ENCODE measurements around the gene LAPTM5. TPM values are rescaled to one million over a fixed set of nuclear protein-coding genes. Genes with fewer than 3 reads are reported as not detected.

The LAPTM5 gene
- total RNA-seq, 1 experiment from 2014 or later, result not detected

DNA sequence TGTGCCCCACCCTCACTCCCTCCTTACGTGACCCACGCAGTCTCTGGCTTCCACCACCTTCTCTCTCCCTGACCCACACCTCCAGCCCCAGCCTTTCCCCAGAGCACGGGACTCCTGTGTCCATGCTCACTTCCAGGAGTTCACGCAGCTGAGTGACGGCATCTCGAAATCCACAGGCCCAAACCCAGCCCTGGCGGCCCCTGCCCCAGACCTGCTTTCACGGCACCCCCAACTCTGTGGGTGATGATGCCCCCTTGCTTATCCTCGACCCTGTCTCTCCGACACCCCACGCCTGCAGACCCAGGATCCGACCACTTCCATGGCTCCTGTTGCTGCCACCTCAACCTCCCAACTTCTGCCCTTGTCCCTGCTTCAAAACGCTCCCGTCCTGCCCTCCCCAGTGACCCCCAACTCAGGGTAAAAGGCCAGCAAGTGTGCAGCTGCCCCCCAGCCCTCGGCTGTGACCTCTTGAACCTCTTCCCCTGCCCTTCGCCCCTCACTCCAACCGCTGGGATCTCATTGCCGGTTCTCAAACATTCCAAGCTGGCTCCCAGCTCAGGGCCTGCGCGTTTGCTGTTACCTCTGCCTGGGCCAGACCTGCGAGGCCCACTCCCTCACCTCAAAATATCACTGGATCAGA lies 30.4 kb upstream of the LAPTM5 start:
- H4K20me1 ChIP-seq (ENCODE audit: low read length), result no peaks in the 10 kb centered on the region
- H3K27me3 ChIP-seq (ENCODE audit: low read length), result 0 out of 2 replicates have a peak, but pooled peaks cover 6% of the 10 kb centered on the region
- no peaks in the 10 kb centered on the region for H3K79me2 ChIP-seq (ENCODE audit: low read length)
- no peak for TF ChIP-seq CTCF (conservative IDR thresholded peaks at IDR 0.05; ENCODE audit: low read depth, low read length)
- TF ChIP-seq EZH2phosphoT487 (IDR thresholded peaks at IDR 0.05; ENCODE audit: borderline replicate concordance, low read length), result no peak
- TF ChIP-seq EZH2 (IDR thresholded peaks at IDR 0.05; ENCODE audit: low read length, unreplicated experiment), result no peak
- intact Hi-C loops (cut with micrococcal nuclease), result no loop called here
- ChIA-PET CTCF (no interaction called here), POLR2A (ENCODE audit: unreplicated experiment) (no interaction called here)
- no peaks in the 10 kb centered on the region for H3K9me2 ChIP-seq (replicated peaks; ENCODE audit: low read length)
- ATAC-seq (no peak), DNase-seq (no peak)
- no peak overlapping the region for H2AFZ ChIP-seq (ENCODE audit: low read length)
- no peaks in the 10 kb centered on the region for H3K4me1 ChIP-seq (ENCODE audit: insufficient read depth, low read length)
- BruUV-seq (replicated peaks), result no TSS peak
- no peaks in the 10 kb centered on the region for H3F3A ChIP-seq (ENCODE audit: low read length, unreplicated experiment)
- H3K4me2 ChIP-seq (ENCODE audit: low read length), result no peak overlapping the region
- no peaks in the 10 kb centered on the region for H3K36me3 ChIP-seq (ENCODE audit: low read depth, low read length)
- H3K9me3 ChIP-seq (ENCODE audit: low read length), result no peaks in the 10 kb centered on the region
- H3K27ac ChIP-seq (ENCODE audit: low read length), result no peak overlapping the region
- no peak overlapping the region for H3K9ac ChIP-seq (ENCODE audit: low read length)
- H3K4me3 ChIP-seq (ENCODE audit: low read length), result no peak overlapping the region

- ChIA-PET POLR2A (ENCODE audit: unreplicated experiment) (no interaction called here), CTCF (no interaction called here)
- Histone ChIP-seq H3K4me2 (ENCODE audit: low read length) (no peak overlapping the region), H3K27ac (ENCODE audit: low read length) (no peak overlapping the region), H3K9me3 (ENCODE audit: low read length) (no peaks in the 10 kb centered on the region), H3K27me3 (ENCODE audit: low read length) (0 out of 2 replicates have a peak, but pooled peaks cover 6% of the 10 kb centered on the region), H3K9ac (ENCODE audit: low read length) (no peak overlapping the region), H3F3A (ENCODE audit: low read length, unreplicated experiment) (no peaks in the 10 kb centered on the region), H3K4me1 (ENCODE audit: insufficient read depth, low read length) (0 out of 2 replicates have a peak, but pooled peaks cover 4% of the 10 kb centered on the region), H3K36me3 (ENCODE audit: low read depth, low read length) (no peaks in the 10 kb centered on the region), H3K9me2 (replicated peaks; ENCODE audit: low read length) (no peaks in the 10 kb centered on the region), H3K79me2 (ENCODE audit: low read length) (no peaks in the 10 kb centered on the region), H2AFZ (ENCODE audit: low read length) (no peak overlapping the region), H3K4me3 (ENCODE audit: low read length) (no peak overlapping the region), H4K20me1 (ENCODE audit: low read length) (no peaks in the 10 kb centered on the region)
- ATAC-seq, result no peak
- DNase-seq, result no peak
- TF ChIP-seq EZH2 (IDR thresholded peaks at IDR 0.05; ENCODE audit: low read length, unreplicated experiment) (no peak), EZH2phosphoT487 (IDR thresholded peaks at IDR 0.05; ENCODE audit: borderline replicate concordance, low read length) (no peak), CTCF (conservative IDR thresholded peaks at IDR 0.05; ENCODE audit: low read depth, low read length) (no peak)
- BruUV-seq (replicated peaks), result no TSS peak
- intact Hi-C loops (cut with micrococcal nuclease), result no loop called here
Measured at GRCh38 chr1:30787266-30787665, 29.7 kb upstream of the LAPTM5 start.

DNA sequence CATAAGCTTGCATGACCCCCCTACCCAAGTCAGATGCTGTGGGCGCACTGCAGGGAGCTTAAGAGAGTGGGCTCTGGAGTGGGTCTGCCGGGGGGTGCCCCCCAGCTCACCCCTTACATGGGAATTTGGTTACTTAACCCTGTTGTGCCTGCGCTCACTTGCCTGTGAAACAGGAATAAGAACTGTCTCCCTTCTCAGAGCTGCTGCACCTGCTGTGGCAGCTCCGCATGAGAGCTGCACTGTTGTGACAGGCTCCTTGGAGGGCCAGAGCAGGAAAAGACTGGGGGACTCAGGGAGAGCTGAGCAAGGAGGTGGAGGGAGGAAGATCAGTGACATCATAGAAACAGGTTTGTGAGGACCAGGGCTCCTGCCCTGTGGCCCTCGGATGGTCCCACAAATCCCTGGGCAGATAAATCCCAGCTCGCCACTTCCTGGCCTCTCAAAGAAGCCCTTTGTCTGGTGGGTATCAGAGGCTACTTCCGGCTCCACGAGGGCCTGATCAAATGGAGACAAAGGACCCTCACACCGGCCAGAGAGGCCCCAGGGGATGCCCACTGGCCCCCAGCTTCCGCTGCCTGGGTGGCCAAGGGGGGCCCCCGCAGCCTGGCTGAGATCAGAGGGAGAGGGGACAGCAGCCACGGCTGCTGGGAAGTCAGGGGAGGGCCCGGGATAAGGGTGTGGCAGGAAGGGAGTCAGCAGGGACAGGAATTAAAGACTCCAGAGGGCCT lies 28.9 kb upstream of the LAPTM5 start:
- ChIA-PET CTCF (no interaction called here), POLR2A (ENCODE audit: unreplicated experiment) (interaction anchor here (0.6 kb wide), 1 partner anchor 472 kb away, joined by 12 read pairs; no protein-coding TSS in a partner anchor)
- no peaks in the 10 kb centered on the region for H3K79me2 ChIP-seq (ENCODE audit: low read length)
- no peaks in the 10 kb centered on the region for H3F3A ChIP-seq (ENCODE audit: low read length, unreplicated experiment)
- H3K27ac ChIP-seq (ENCODE audit: low read length), result no peak overlapping the region
- no peak overlapping the region for H3K4me2 ChIP-seq (ENCODE audit: low read length)
- ATAC-seq (peak; percentile 33; the same call in 1 of the 2 replicates), DNase-seq (no peak)
- H4K20me1 ChIP-seq (ENCODE audit: low read length), result no peaks in the 10 kb centered on the region
- H3K9me3 ChIP-seq (ENCODE audit: low read length), result no peaks in the 10 kb centered on the region
- H3K36me3 ChIP-seq (ENCODE audit: low read depth, low read length), result no peaks in the 10 kb centered on the region
- no peaks in the 10 kb centered on the region for H3K9me2 ChIP-seq (replicated peaks; ENCODE audit: low read length)
- no peak overlapping the region for H3K9ac ChIP-seq (ENCODE audit: low read length)
- no TSS peak for BruUV-seq (replicated peaks)
- TF ChIP-seq EZH2 (IDR thresholded peaks at IDR 0.05; ENCODE audit: low read length, unreplicated experiment), result no peak
- TF ChIP-seq CTCF (conservative IDR thresholded peaks at IDR 0.05; ENCODE audit: low read depth, low read length), result no peak
- no peak for TF ChIP-seq EZH2phosphoT487 (IDR thresholded peaks at IDR 0.05; ENCODE audit: borderline replicate concordance, low read length)
- H3K4me1 ChIP-seq (ENCODE audit: insufficient read depth, low read length), result 0 out of 2 replicates have a peak, but pooled peaks cover 4% of the 10 kb centered on the region
- intact Hi-C loops (cut with micrococcal nuclease), result no loop called here
- 0 out of 2 replicates have a peak, but pooled peaks cover 6% of the 10 kb centered on the region for H3K27me3 ChIP-seq (ENCODE audit: low read length)
- H3K4me3 ChIP-seq (ENCODE audit: low read length), result no peak overlapping the region
- peak overlapping the region; percentile 71 for H2AFZ ChIP-seq (ENCODE audit: low read length)

All from PC-3 (cell line).